Upper lobe of left lung (tissue), 6 donors: Measurements from ENCODE around the gene GNG11. TPM values are rescaled to one million over a fixed set of nuclear protein-coding genes. Genes with fewer than 3 reads are reported as not detected.

ENCODE experiments used
- ATAC-seq, 2 donors: fragments of 200-7000 bp; cut with Tn5 transposase; one replicate each; pipeline ENCODE4 v1.9.1; 2022; ENCODE audit warnings: mild to moderate bottlenecking in 2 of 2, moderate library complexity in 2 of 2; ENCODE audit not compliant: low FRiP score in 2 of 2
- DNase-seq, 2 donors: peaks; one replicate each; pipeline ENCODE4 v3.0.0-alpha.2; 2019 to 2020
- H3K27ac ChIP-seq, 4 donors: fragments of 200-600 bp; sonication (generic); one replicate each; pipeline ENCODE4 v1.5.1; 2016 to 2019
- H3K27me3 ChIP-seq, 4 donors: fragments of 200-600 bp; sonication (generic); one replicate each; pipeline ENCODE4 v1.5.1; 2017 to 2019
- H3K36me3 ChIP-seq, 4 donors: fragments of 200-600 bp; sonication (generic); one replicate each; pipeline ENCODE4 v1.5.1; 2016 to 2019
- H3K4me1 ChIP-seq, 4 donors: fragments of 200-600 bp; sonication (generic); one replicate each; pipeline ENCODE4 v1.5.1; 2018 to 2019
- H3K4me3 ChIP-seq, 4 donors: fragments of 200-600 bp; sonication (generic); one replicate each; pipeline ENCODE4 v1.5.1; 2017 to 2019; ENCODE audit warnings: mild to moderate bottlenecking in 2 of 4, moderate library complexity in 1 of 4
- H3K9me3 ChIP-seq, 4 donors: fragments of 200-600 bp; sonication (generic); one replicate each; pipeline ENCODE4 v1.5.1; 2018 to 2019
- EP300 ChIP-seq, 4 donors: sonication (generic); formaldehyde crosslinking; IDR thresholded peaks; one replicate each; pipeline ENCODE4 v1.5.1; 2017; ENCODE audit warnings: antibody characterized with exemption in 4 of 4, control low read depth in 2 of 4
- POLR2A ChIP-seq, 4 donors: fragments of 450-650 bp; IDR thresholded peaks; one replicate each; pipeline ENCODE4 v1.5.1; 2016 to 2017; ENCODE audit warnings: antibody characterized with exemption in 4 of 4, mild to moderate bottlenecking in 2 of 4
- POLR2AphosphoS5 ChIP-seq, 2 donors: sonication (generic); formaldehyde crosslinking; IDR thresholded peaks; one replicate each; pipeline ENCODE4 v1.5.1; 2017; ENCODE audit warnings: antibody characterized with exemption in 2 of 2
- WGBS, 2 donors: methylation state at CpG; one replicate each; pipeline ENCODE4 v1.1.5; 2017 to 2018; 5-methylcytosine and 5-hydroxymethylcytosine counted together
- total RNA-seq, 6 donors: library from RNA; depleted of rRNA in 4 of 6; stranded (reverse); fragments of >200 nt in 4 of 6; gene quantifications; one replicate each; pipeline versions ENCODE4 v1.1.0 to v1.2.1, GENCODE V29; 2016 to 2021
- TF ChIP-seq, protein P1 (sequence below), 6 experiments: fragments of 450-650 bp in 4 of 6; fragments of 200-600 bp in 2 of 6; sonication (generic) in 2 of 6; IDR thresholded peaks; one replicate each; pipeline ENCODE4 v1.5.1; 2016 to 2019; ENCODE audit warnings: antibody characterized with exemption in 6 of 6
- donor health status: DM: no; HTN: no; CAD: no; lungs with moderate emphysema.
- donor health status: DM: no; HTN: yes; CAD: no; lungs with severe emphysema.

GNG11 gene
- total RNA-seq, 6 donors from 2014 or later, result 1.0 to 28.5 (median 15.8) TPM

- Histone ChIP-seq H3K4me3 (no peak overlapping the region), H3K36me3 (no peaks in the 10 kb centered on the region), H3K27me3 (no peaks in the 10 kb centered on the region), H3K4me1 (no peaks in the 10 kb centered on the region), H3K9me3 (no peaks in the 10 kb centered on the region), H3K27ac (no peak overlapping the region)
- ATAC-seq, result no peak
- WGBS, 2 donors, result 95 to 100% methylated on average over 1 of the region's 1 CpG
- no peak for DNase-seq
- TF ChIP-seq EP300 (IDR thresholded peaks at IDR 0.05), result no peak
- no peak for TF ChIP-seq POLR2A (IDR thresholded peaks at IDR 0.05)
These were observed 36.2 kb downstream of the GNG11 start for GRCh38 chr7:93957767-93958166.

DNA sequence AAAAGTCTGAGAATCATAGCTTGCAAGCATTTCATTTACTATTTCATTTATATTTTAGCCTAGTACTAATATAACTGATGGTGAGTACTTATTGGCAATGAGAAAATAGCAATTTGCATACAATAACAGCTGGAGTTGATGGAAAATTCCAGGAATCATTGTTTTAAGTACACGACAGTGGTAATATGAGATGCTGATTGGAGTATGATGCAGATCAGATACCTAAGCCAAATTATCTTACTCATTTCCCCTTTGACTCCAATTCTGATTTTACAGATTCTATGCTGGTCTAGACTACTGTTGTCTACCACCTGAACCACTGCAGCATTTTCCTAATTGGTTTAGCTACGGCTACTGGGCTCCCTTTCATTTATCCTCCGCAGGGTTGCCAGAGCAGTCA, 36.7 kb downstream of the GNG11 start:
- no peaks in the 10 kb centered on the region for H3K4me1 ChIP-seq
- H3K27me3 ChIP-seq, result no peaks in the 10 kb centered on the region
- no peak overlapping the region for H3K4me3 ChIP-seq
- 85 to 92% methylated on average over 3 of the region's 3 CpGs for WGBS, 2 donors
- ATAC-seq (no peak), DNase-seq (no peak)
- H3K36me3 ChIP-seq, result no peaks in the 10 kb centered on the region
- no peak overlapping the region for H3K27ac ChIP-seq
- TF ChIP-seq EP300 (IDR thresholded peaks at IDR 0.05) (no peak), POLR2A (IDR thresholded peaks at IDR 0.05) (no peak), POLR2AphosphoS5 (IDR thresholded peaks at IDR 0.05) (no peak)
- TF ChIP-seq, protein P1, sequence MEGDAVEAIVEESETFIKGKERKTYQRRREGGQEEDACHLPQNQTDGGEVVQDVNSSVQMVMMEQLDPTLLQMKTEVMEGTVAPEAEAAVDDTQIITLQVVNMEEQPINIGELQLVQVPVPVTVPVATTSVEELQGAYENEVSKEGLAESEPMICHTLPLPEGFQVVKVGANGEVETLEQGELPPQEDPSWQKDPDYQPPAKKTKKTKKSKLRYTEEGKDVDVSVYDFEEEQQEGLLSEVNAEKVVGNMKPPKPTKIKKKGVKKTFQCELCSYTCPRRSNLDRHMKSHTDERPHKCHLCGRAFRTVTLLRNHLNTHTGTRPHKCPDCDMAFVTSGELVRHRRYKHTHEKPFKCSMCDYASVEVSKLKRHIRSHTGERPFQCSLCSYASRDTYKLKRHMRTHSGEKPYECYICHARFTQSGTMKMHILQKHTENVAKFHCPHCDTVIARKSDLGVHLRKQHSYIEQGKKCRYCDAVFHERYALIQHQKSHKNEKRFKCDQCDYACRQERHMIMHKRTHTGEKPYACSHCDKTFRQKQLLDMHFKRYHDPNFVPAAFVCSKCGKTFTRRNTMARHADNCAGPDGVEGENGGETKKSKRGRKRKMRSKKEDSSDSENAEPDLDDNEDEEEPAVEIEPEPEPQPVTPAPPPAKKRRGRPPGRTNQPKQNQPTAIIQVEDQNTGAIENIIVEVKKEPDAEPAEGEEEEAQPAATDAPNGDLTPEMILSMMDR (IDR thresholded peaks at IDR 0.05), result no peak
- H3K9me3 ChIP-seq, result no peaks in the 10 kb centered on the region

- H3K9me3 ChIP-seq, result no peaks in the 10 kb centered on the region
- no peaks in the 10 kb centered on the region for H3K27me3 ChIP-seq
- ATAC-seq (no peak), DNase-seq (no peak)
- H3K27ac ChIP-seq, result no peak overlapping the region
- no peaks in the 10 kb centered on the region for H3K4me1 ChIP-seq
- 78 to 83% methylated on average over 3 of the region's 3 CpGs for WGBS, 2 donors
- TF ChIP-seq, protein P1 (IDR thresholded peaks at IDR 0.05), result no peak
- no peak overlapping the region for H3K4me3 ChIP-seq
- no peaks in the 10 kb centered on the region for H3K36me3 ChIP-seq
These were observed 37.1 kb downstream of the GNG11 start for GRCh38 chr7:93958651-93959050.

- TF ChIP-seq EP300 (IDR thresholded peaks at IDR 0.05) (no peak), POLR2AphosphoS5 (IDR thresholded peaks at IDR 0.05) (no peak), POLR2A (IDR thresholded peaks at IDR 0.05) (no peak)
- TF ChIP-seq, protein P1 (IDR thresholded peaks at IDR 0.05), result no peak
- Histone ChIP-seq H3K27ac (no peak overlapping the region), H3K9me3 (no peaks in the 10 kb centered on the region), H3K27me3 (no peaks in the 10 kb centered on the region), H3K4me3 (no peak overlapping the region), H3K4me1 (no peaks in the 10 kb centered on the region), H3K36me3 (no peaks in the 10 kb centered on the region)
- ATAC-seq, result no peak
- WGBS, 2 donors, result 84 to 89% methylated on average over 3 of the region's 3 CpGs
- DNase-seq, result no peak
These were observed 39.5 kb downstream of the GNG11 start for GRCh38 chr7:93960986-93961385.

DNA sequence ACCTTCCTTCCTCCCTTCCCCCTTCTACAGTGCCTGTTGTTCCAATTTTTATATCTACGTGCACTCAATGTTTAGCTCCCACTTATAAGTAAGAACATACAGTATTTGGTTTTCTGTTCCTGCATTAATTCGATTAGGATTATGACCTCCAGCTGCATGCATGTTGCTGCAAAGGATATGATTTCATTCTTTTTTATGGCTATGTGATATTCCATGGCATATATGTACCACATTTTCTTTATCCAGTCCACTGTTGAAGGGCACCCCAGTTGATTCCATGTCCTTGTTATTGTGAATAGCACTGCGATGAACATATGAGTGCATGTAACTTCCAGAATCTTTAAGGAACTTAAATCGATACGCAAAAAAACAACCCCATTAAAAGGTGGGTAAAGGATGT, 42.7 kb downstream of the GNG11 start:
- H3K9me3 ChIP-seq, result no peaks in the 10 kb centered on the region
- no peak for DNase-seq
- 92 to 95% methylated on average over 5 of the region's 5 CpGs for WGBS, 2 donors
- no peaks in the 10 kb centered on the region for H3K36me3 ChIP-seq
- TF ChIP-seq, protein P1 (IDR thresholded peaks at IDR 0.05), result no peak
- TF ChIP-seq POLR2A (IDR thresholded peaks at IDR 0.05) (no peak), EP300 (IDR thresholded peaks at IDR 0.05) (no peak), POLR2AphosphoS5 (IDR thresholded peaks at IDR 0.05) (no peak)
- no peak for ATAC-seq
- no peak overlapping the region for H3K4me3 ChIP-seq
- H3K4me1 ChIP-seq, result no peaks in the 10 kb centered on the region
- no peaks in the 10 kb centered on the region for H3K27me3 ChIP-seq
- no peak overlapping the region for H3K27ac ChIP-seq
